ENCODE measurements around the gene CFAP57. TPM values are rescaled to one million over a fixed set of nuclear protein-coding genes. Genes with fewer than 3 reads are reported as not detected.

The CFAP57 gene
- total and polyA plus RNA-seq, 9 of the 15 experiments (the other 6 are each of a cell fraction or from before 2014, with no cell fraction given) = 0.04 to 0.22 (median 0.07) TPM; not detected in 3

DNA sequence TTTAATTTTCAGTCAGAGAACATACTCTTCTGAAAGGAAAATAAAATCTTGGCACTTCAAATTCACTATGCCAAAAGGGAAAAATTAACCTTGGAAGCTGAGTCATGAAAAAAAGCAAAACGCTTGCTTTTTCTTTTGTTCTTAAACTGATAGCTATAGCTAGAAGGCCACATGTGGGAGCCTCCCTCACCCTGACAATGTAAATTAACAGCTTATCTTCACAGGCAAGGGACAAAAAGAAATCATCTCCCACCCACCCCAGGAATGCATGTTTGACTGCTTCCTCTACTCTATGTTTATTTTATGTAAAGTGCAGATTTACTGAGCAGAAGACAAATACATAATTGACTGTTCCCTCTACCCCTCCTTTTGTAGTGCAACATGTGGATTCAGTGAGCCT, 38.1 kb upstream of the CFAP57 start (continued):
- TF ChIP-seq ILK (tag; IDR thresholded peaks at IDR 0.05; ENCODE audit: borderline replicate concordance, low read depth) (no peak), CC2D1A (IDR thresholded peaks at IDR 0.05) (no peak), MEF2D (tag; conservative IDR thresholded peaks at IDR 0.05; ENCODE audit: low read depth) (no peak), BHLHE40 (IDR thresholded peaks at IDR 0.05; ENCODE audit: low read length) (no peak), PTTG1 (tag; IDR thresholded peaks at IDR 0.05; ENCODE audit: low read depth) (no peak), CCAR2 (IDR thresholded peaks at IDR 0.05; ENCODE audit: low read depth, low read length) (no peak), NR0B1 (IDR thresholded peaks at IDR 0.05; ENCODE audit: partially characterized antibody) (no peak), HDAC1 (IDR thresholded peaks at IDR 0.05) (peak in 1 of 2 experiments; percentile 61; a peak in 1 of 4 replicates), ZBTB5 (IDR thresholded peaks at IDR 0.05) (no peak), SMAD1 (IDR thresholded peaks at IDR 0.05; ENCODE audit: low read depth, low read length, partially characterized antibody) (no peak), EHMT2 (IDR thresholded peaks at IDR 0.05) (no peak), MAFG (tag; conservative IDR thresholded peaks at IDR 0.05) (peak; percentile 87), SMARCB1 (IDR thresholded peaks at IDR 0.05; ENCODE audit: insufficient read length, low read depth) (no peak), PTBP1 (IDR thresholded peaks at IDR 0.05; ENCODE audit: low read depth, low read length) (no peak), NCOA2 (IDR thresholded peaks at IDR 0.05; ENCODE audit: partially characterized antibody in 2 of 2) (no peak), ZNF589 (CRISPR knock-in tag; IDR thresholded peaks at IDR 0.05; ENCODE audit: low read depth) (no peak), NR2F6 (CRISPR knock-in tag; IDR thresholded peaks at IDR 0.05) (no peak), SNRNP70 (optimal IDR thresholded peaks at IDR 0.05; ENCODE audit: low read depth, low read length) (no peak), CBFA2T3 (IDR thresholded peaks at IDR 0.05) (peak; percentile 80), WHSC1 (IDR thresholded peaks at IDR 0.05; ENCODE audit: low read length) (no peak), KDM4B (IDR thresholded peaks at IDR 0.05; ENCODE audit: borderline replicate concordance in 2 of 2, low read depth in 1 of 2) (no peak)
- TF ChIP-seq, protein P1, sequence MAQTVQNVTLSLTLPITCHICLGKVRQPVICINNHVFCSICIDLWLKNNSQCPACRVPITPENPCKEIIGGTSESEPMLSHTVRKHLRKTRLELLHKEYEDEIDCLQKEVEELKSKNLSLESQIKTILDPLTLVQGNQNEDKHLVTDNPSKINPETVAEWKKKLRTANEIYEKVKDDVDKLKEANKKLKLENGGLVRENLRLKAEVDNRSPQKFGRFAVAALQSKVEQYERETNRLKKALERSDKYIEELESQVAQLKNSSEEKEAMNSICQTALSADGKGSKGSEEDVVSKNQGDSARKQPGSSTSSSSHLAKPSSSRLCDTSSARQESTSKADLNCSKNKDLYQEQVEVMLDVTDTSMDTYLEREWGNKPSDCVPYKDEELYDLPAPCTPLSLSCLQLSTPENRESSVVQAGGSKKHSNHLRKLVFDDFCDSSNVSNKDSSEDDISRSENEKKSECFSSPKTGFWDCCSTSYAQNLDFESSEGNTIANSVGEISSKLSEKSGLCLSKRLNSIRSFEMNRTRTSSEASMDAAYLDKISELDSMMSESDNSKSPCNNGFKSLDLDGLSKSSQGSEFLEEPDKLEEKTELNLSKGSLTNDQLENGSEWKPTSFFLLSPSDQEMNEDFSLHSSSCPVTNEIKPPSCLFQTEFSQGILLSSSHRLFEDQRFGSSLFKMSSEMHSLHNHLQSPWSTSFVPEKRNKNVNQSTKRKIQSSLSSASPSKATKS (CRISPR knock-in tag; IDR thresholded peaks at IDR 0.05) = no peak
- TF ChIP-seq, protein P2, sequence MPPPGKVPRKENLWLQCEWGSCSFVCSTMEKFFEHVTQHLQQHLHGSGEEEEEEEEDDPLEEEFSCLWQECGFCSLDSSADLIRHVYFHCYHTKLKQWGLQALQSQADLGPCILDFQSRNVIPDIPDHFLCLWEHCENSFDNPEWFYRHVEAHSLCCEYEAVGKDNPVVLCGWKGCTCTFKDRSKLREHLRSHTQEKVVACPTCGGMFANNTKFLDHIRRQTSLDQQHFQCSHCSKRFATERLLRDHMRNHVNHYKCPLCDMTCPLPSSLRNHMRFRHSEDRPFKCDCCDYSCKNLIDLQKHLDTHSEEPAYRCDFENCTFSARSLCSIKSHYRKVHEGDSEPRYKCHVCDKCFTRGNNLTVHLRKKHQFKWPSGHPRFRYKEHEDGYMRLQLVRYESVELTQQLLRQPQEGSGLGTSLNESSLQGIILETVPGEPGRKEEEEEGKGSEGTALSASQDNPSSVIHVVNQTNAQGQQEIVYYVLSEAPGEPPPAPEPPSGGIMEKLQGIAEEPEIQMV (tag; conservative IDR thresholded peaks at IDR 0.05; ENCODE audit: low read depth) = no peak

Data from K562 (cell line).